ENCODE results near the gene NEU1. TPM values are rescaled to one million over a fixed set of nuclear protein-coding genes. Genes with fewer than 3 reads are reported as not detected.

Gene NEU1
- polyA plus RNA-seq, 1 donor (not counting 4 experiments of a cell fraction or from before 2014, with no cell fraction given) = 27.9 TPM

DNA sequence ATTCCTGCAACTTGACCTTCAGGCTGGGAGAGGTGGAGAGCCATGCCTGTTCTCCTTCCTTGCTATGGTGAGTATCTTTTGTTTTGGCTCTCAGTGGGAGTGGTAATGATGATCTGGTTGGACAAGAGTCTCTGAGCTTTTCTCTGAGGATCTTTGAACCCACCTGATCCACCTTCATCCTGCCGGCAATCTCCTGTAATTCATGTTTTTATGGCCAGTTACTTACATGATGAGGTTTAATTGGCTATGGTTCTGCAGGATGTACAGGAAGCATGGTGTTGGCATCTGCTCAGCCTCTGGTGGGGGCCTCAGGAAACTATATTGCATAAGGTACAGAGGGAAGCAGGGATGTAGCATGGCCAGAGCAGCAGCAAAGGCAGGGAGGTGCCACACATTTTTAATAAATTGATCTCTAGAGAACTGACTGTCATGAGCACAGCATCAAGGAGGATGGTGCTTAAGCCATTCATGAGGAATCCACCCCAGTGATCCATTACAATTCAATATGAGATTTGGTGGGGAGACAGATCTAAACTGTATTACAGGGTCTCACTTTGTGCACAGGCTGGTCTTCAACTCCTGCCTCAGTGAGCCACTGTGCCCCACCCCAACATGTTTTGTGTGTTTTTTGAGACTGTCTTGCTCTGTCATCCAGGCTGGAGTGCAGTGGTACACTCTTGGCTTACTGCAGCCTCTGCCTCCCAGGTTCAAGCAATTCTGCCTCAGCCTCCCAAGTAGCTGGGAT, 25.1 kb downstream of the NEU1 start:
- Histone ChIP-seq H3K27me3 (ENCODE audit: control insufficient read depth, extremely low read depth, insufficient read depth, low read length) (no peaks in the 10 kb centered on the region), H3K4me1 (ENCODE audit: control insufficient read depth, extremely low read depth, insufficient read depth, low read length) (peaks cover 15% of the 10 kb centered on the region), H3K27ac (ENCODE audit: control insufficient read depth, insufficient read depth, low read length) (peak overlapping the region; percentile 99), H3K4me2 (ENCODE audit: control insufficient read depth, extremely low read depth, insufficient read depth, low read depth, low read length) (peak overlapping the region; percentile 95), H3K9me1 (ENCODE audit: control insufficient read depth, extremely low read depth, insufficient read depth, low read length) (peaks cover 2% of the 10 kb centered on the region), H2AFZ (ENCODE audit: control insufficient read depth, low read length) (no peak overlapping the region), H3K79me2 (ENCODE audit: control insufficient read depth, insufficient read depth, low read length) (peaks cover 45% of the 10 kb centered on the region), H3K9ac (ENCODE audit: control insufficient read depth, extremely low read depth, insufficient read depth, low read length) (peak overlapping the region; percentile 97), H3K4me3 (ENCODE audit: control insufficient read depth in 2 of 3, extremely low read depth in 1 of 3, insufficient read depth in 2 of 3, low read depth in 1 of 3, low read length in 3 of 3) (peak overlapping the region; percentile 78 to 96 (median 92)), H3K9me3 (ENCODE audit: control insufficient read depth, low read depth, low read length) (no peaks in the 10 kb centered on the region), H4K20me1 (ENCODE audit: control insufficient read depth, extremely low read depth, insufficient read depth, low read length) (peaks cover 39% of the 10 kb centered on the region), H3K36me3 (ENCODE audit: control insufficient read depth in 2 of 2, extremely low read depth in 1 of 2, insufficient read depth in 2 of 2, low read length in 2 of 2) (peaks cover 23 to 37% of the 10 kb centered on the region in 2 experiments)
- DNase-seq (ENCODE audit: low read depth, low spot score) (no peak), FAIRE-seq (no peak)
- TF ChIP-seq, protein P1, sequence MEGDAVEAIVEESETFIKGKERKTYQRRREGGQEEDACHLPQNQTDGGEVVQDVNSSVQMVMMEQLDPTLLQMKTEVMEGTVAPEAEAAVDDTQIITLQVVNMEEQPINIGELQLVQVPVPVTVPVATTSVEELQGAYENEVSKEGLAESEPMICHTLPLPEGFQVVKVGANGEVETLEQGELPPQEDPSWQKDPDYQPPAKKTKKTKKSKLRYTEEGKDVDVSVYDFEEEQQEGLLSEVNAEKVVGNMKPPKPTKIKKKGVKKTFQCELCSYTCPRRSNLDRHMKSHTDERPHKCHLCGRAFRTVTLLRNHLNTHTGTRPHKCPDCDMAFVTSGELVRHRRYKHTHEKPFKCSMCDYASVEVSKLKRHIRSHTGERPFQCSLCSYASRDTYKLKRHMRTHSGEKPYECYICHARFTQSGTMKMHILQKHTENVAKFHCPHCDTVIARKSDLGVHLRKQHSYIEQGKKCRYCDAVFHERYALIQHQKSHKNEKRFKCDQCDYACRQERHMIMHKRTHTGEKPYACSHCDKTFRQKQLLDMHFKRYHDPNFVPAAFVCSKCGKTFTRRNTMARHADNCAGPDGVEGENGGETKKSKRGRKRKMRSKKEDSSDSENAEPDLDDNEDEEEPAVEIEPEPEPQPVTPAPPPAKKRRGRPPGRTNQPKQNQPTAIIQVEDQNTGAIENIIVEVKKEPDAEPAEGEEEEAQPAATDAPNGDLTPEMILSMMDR (optimal IDR thresholded peaks at IDR 0.05 in 1 of 3, IDR thresholded peaks at IDR 0.05 in 1 of 3, conservative IDR thresholded peaks at IDR 0.05 in 1 of 3; ENCODE audit: extremely low read depth in 1 of 3, insufficient read depth in 2 of 3, low read length in 3 of 3) = no peak
- TF ChIP-seq EZH2 (IDR thresholded peaks at IDR 0.05; ENCODE audit: low read length) = no peak
- dilution Hi-C loops (cut with MboI; ENCODE audit: extremely low pct_ligation_motif_present, low sequenced_read_pairs) = no loop called here

DNA sequence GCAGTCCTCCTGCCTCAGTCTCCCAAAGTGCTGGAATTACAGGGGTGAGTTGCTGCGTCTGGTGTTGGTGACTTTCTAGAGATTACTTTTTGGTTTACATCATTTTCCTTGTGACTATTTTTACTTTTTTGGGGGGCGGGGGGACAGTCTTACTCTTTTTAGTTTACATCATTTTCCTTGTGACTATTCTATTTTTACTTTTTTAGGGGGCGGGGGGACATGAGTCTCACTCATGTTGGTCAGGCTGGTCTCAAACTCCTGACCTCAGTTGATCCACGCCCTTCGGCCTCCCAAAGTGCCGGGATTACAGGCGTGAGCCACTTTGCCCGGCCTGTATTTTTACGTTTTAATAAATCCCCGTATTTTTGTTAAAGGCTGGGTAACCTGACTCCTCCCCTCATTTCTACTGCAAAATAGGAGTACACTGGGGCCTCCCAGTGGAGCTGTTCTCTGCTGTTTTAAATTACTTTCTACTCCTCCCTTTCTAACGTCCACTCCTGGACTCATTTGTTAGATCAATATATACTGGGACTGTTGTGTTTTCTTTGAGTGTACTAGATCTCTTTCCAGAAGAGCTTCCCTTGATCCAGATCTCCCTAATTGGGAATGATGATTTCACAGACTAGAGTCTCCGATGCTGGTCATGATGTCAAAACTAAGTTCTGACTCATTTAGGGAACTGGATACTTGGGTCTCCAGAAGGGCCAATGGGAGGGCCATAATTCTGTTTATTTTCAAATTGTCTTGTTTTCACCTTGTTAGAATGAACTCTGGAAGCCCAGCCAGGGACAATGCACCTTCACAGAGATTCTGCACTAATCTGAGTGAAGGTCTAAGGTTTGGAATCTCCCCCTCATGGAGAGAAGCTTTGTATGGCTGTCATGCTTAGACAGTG, 25.9 kb downstream of the NEU1 start:
- Histone ChIP-seq H3K4me2 (ENCODE audit: control insufficient read depth, extremely low read depth, insufficient read depth, low read depth, low read length) (peak overlapping the region; percentile 95), H3K79me2 (ENCODE audit: control insufficient read depth, insufficient read depth, low read length) (peaks cover 46% of the 10 kb centered on the region), H3K36me3 (ENCODE audit: control insufficient read depth in 2 of 2, extremely low read depth in 1 of 2, insufficient read depth in 2 of 2, low read length in 2 of 2) (peaks cover 23 to 37% of the 10 kb centered on the region in 2 experiments), H3K9ac (ENCODE audit: control insufficient read depth, extremely low read depth, insufficient read depth, low read length) (peak overlapping the region; percentile 97), H3K27me3 (ENCODE audit: control insufficient read depth, extremely low read depth, insufficient read depth, low read length) (no peaks in the 10 kb centered on the region), H4K20me1 (ENCODE audit: control insufficient read depth, extremely low read depth, insufficient read depth, low read length) (peaks cover 39% of the 10 kb centered on the region), H3K27ac (ENCODE audit: control insufficient read depth, insufficient read depth, low read length) (peak overlapping the region; percentile 99), H3K9me1 (ENCODE audit: control insufficient read depth, extremely low read depth, insufficient read depth, low read length) (peaks cover 2% of the 10 kb centered on the region), H3K4me1 (ENCODE audit: control insufficient read depth, extremely low read depth, insufficient read depth, low read length) (peaks cover 17% of the 10 kb centered on the region), H3K9me3 (ENCODE audit: control insufficient read depth, low read depth, low read length) (no peaks in the 10 kb centered on the region), H2AFZ (ENCODE audit: control insufficient read depth, low read length) (no peak overlapping the region), H3K4me3 (ENCODE audit: control insufficient read depth in 2 of 3, extremely low read depth in 1 of 3, insufficient read depth in 2 of 3, low read depth in 1 of 3, low read length in 3 of 3) (peak overlapping the region; percentile 78 to 96 (median 92))
- DNase-seq (ENCODE audit: low read depth, low spot score) (no peak), FAIRE-seq (no peak)
- dilution Hi-C loops (cut with MboI; ENCODE audit: extremely low pct_ligation_motif_present, low sequenced_read_pairs) = no loop called here
- TF ChIP-seq EZH2 (IDR thresholded peaks at IDR 0.05; ENCODE audit: low read length) = no peak
- TF ChIP-seq, protein P1 (optimal IDR thresholded peaks at IDR 0.05 in 1 of 3, IDR thresholded peaks at IDR 0.05 in 1 of 3, conservative IDR thresholded peaks at IDR 0.05 in 1 of 3; ENCODE audit: extremely low read depth in 1 of 3, insufficient read depth in 2 of 3, low read length in 3 of 3) = peak in 1 of 3 experiments; percentile 13

All from keratinocyte (primary cell).